HL-60 (cell line): ENCODE data around the gene DPAGT1.

Experiments
- CTCF ChIP-seq: IDR thresholded peaks from one replicate; pipeline ENCODE4 v1.5.1; 2011; ENCODE audit warnings: low read length, control low read depth, inconsistent platforms; ENCODE audit not compliant: insufficient read depth
- GABPA ChIP-seq: IDR thresholded peaks from 2 replicates; pipeline ENCODE4 v1.6.1; 2012; ENCODE audit warnings: low read depth
- POLR2AphosphoS5 ChIP-seq: IDR thresholded peaks from 2 replicates; pipeline ENCODE4 v1.6.1; 2012; ENCODE audit warnings: low read depth

DNA sequence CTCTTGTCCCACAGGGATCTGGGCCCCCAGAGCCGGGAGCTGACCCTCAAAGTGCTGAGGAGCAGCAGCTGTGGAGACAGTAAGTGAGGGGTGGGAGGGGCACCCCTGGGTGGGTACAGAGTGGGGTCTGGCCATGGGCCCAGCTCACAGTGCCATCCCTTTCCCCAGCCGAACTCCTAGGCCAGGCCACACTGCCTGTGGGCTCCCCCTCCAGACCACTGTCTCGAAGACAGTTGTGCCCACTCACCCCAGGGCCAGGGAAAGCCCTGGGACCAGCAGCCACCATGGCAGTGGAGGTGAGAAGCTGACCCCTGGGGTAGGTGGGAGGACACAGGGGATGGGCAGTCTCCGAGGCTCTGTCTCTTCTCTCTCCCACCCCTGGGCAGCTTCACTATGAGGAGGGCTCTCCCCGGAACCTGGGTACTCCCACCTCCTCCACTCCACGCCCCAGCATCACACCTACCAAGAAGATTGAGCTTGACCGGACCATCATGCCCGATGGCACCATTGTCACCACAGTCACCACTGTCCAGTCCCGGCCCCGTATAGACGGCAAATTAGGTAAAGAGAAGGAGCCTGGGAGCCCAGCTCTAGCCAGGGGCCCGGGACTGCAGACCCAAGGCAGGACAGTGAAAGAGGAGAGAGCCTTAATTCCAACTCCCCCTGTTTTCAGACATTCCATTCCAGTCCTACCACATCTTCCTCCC, 10.8 kb upstream of the DPAGT1 start:
- TF ChIP-seq CTCF (no peak), GABPA (no peak), POLR2AphosphoS5 (no peak)
